Stimulated activated CD8-positive, alpha-beta memory T cell treated with anti-CD3 and anti-CD28 coated beads, Interleukin-7, amount 100 ng/mL, for 24 hours (primary cell): ENCODE results near the gene QKI.
"Not testable (repeated sequence)": the region's sequence is repeated elsewhere in the genome, so short reads cannot be mapped to it uniquely, and the experiment has no call there.

Experiments
- DNase-seq: peaks from one replicate; pipeline ENCODE4 v3.0.0-alpha.2; 2020; ENCODE audit warnings: low read depth

QKI gene

GRCh38 chr6:163414946-163415619, 565 bp downstream of the QKI start:
- DNase-seq: no peak

GRCh38 chr6:163415620-163416556, 1.4 kb downstream of the QKI start:
- no peak for DNase-seq

GRCh38 chr6:163416557-163417253, 2.2 kb downstream of the QKI start:
- no peak for DNase-seq

GRCh38 chr6:163417595-163417994, 3.1 kb downstream of the QKI start:
- no peak for DNase-seq

GRCh38 chr6:163418311-163419029, 4.0 kb downstream of the QKI start:
- DNase-seq: no peak

- no peak for DNase-seq
Observed at GRCh38 chr6:163419413-163420288, 5.1 kb downstream of the QKI start.

- no peak for DNase-seq
Observed at GRCh38 chr6:163420289-163420614, 5.7 kb downstream of the QKI start.

- DNase-seq: no peak
Observed at GRCh38 chr6:163422550-163422949, 8.0 kb downstream of the QKI start.

GRCh38 chr6:163423696-163424095, 9.2 kb downstream of the QKI start:
- DNase-seq: no peak

GRCh38 chr6:163427498-163428254, 13.2 kb downstream of the QKI start:
- no peak for DNase-seq

GRCh38 chr6:163428373-163428772, 13.9 kb downstream of the QKI start:
- DNase-seq: no peak

GRCh38 chr6:163429858-163430448, 15.4 kb downstream of the QKI start:
- DNase-seq: no peak

GRCh38 chr6:163432300-163432699, 17.8 kb downstream of the QKI start:
- no peak for DNase-seq

- DNase-seq: not testable (repeated sequence)
Observed at GRCh38 chr6:163433486-163433885, 19.0 kb downstream of the QKI start.

GRCh38 chr6:163435023-163435422, 20.5 kb downstream of the QKI start:
- no peak for DNase-seq

GRCh38 chr6:163436843-163437242, 22.3 kb downstream of the QKI start:
- DNase-seq: no peak

- no peak for DNase-seq
Observed at GRCh38 chr6:163437466-163437865, 22.9 kb downstream of the QKI start.

GRCh38 chr6:163438298-163438939, 23.9 kb downstream of the QKI start:
- no peak for DNase-seq

GRCh38 chr6:163438940-163439335, 24.4 kb downstream of the QKI start:
- no peak for DNase-seq
